Body of pancreas (tissue), 4 donors: ENCODE data around the gene HLF.

Experiments used
- CTCF ChIP-seq, 7 experiments: fragments of 450-650 bp in 4 of 7; fragments of 200-600 bp in 3 of 7; sonication (generic) in 3 of 7; IDR thresholded peaks; one replicate each; pipeline ENCODE4 v1.5.1; 2016 to 2019; ENCODE audit warnings: antibody characterized with exemption in 7 of 7
- POLR2A ChIP-seq, 3 donors: fragments of 450-650 bp; IDR thresholded peaks; one replicate each; pipeline ENCODE4 v1.6.1; 2016; ENCODE audit warnings: antibody characterized with exemption in 3 of 3, mild to moderate bottlenecking in 2 of 3

DNA sequence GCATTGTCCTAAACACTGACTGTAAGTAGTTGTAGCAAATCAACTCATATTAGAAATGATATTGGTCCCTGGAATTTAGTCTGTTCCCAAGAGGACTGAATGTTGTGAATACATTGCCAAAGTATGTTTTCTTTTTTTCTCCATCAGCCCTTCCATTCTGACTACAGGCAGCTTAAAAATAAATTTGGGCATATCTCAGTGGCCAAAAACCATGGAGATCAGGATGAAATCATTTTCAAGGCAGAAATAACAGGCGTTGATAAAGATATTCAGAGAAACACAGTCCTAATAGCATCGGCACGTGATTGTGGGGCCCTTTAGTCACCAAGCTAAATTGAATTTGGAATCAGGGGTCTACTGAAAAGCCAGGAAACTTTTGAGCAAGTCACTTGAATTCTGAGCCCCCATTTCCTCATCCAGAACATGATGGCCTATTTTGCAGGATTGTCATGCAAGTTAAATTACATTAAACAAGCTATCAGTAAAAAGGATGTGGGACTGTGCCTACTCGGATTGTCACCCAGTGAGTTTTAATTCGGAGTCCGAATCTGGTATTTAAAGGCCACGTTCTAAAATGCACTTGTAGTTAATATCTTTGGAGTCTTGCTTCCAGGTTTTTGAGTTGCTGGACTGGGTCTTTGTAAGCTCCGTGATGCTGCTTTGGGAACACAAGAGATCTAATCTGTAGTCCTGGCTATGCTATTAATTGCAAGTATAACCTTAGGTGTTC is 17.1 kb downstream of the HLF start:
- TF ChIP-seq CTCF (IDR thresholded peaks at IDR 0.05) (no peak), POLR2A (IDR thresholded peaks at IDR 0.05) (no peak)
